Cardiac fibroblast (primary cell): ENCODE measurements around the gene KCP.
"Not testable (repeated sequence)": the region's sequence is repeated elsewhere in the genome, so short reads cannot be mapped to it uniquely, and the experiment has no call there.

Experiments used
- DNase-seq, 2 donors: peaks; one replicate each; pipeline versions ENCODE4 v3.0.0 to v3.0.0-alpha.2; 2010; ENCODE audit warnings: low read depth in 2 of 2
- H3K4me3 ChIP-seq, 2 donors: replicated peaks in 1 of 2; 1 replicate in 1 of 2; 2 replicates in 1 of 2; pipeline ENCODE4 v1.5.1; 2011; ENCODE audit warnings: low read depth in 2 of 2, low read length in 2 of 2, mild to moderate bottlenecking in 2 of 2, moderate library complexity in 1 of 2
- TF ChIP-seq, protein P1 (sequence below): IDR thresholded peaks from one replicate; pipeline ENCODE4 v1.5.1; 2011; ENCODE audit warnings: low read depth, mild to moderate bottlenecking, low read length, inconsistent platforms

The KCP gene

DNA sequence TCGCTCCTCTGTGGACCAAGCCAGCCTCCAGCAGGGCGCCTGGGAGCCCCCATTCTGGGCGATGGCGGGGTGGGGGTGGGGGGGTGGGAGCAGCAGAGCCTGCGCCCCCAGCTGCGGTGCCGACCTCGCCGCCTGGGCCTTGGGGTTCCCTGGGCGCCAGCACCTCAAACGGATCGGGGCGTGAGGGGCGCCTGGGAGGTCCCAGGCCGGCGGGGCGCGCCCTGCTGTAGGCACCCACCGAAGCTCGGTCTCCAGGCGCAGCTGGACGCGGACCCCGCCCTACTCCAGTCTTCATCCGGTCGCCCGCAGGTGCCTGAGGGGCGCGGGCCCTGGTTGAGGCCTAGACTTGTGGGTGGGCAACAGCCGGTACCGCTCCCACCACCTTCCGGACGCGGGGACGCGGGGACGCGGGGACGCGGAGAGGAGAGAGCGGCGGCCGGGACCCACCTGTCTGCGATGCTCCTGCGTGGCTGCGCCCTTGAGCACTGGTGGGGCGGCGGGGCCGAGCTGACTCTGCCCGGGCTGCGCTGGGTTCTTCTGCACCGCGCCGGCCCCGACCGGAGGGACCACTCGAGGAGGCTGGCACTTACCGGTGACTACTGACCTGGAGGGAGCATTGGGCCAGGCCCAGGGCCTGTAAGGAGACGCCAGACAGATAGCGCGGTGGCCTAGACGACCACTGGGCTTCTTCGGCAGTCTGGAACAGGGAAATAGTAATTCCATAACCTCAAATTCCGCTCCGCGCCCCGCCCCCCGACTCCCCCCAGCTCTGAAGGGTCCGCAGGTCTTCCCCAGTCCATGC lies 5.5 kb upstream of the KCP start:
- no peak overlapping the region for H3K4me3 ChIP-seq
- TF ChIP-seq, protein P1, sequence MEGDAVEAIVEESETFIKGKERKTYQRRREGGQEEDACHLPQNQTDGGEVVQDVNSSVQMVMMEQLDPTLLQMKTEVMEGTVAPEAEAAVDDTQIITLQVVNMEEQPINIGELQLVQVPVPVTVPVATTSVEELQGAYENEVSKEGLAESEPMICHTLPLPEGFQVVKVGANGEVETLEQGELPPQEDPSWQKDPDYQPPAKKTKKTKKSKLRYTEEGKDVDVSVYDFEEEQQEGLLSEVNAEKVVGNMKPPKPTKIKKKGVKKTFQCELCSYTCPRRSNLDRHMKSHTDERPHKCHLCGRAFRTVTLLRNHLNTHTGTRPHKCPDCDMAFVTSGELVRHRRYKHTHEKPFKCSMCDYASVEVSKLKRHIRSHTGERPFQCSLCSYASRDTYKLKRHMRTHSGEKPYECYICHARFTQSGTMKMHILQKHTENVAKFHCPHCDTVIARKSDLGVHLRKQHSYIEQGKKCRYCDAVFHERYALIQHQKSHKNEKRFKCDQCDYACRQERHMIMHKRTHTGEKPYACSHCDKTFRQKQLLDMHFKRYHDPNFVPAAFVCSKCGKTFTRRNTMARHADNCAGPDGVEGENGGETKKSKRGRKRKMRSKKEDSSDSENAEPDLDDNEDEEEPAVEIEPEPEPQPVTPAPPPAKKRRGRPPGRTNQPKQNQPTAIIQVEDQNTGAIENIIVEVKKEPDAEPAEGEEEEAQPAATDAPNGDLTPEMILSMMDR, result no peak
- DNase-seq, result no peak

DNA sequence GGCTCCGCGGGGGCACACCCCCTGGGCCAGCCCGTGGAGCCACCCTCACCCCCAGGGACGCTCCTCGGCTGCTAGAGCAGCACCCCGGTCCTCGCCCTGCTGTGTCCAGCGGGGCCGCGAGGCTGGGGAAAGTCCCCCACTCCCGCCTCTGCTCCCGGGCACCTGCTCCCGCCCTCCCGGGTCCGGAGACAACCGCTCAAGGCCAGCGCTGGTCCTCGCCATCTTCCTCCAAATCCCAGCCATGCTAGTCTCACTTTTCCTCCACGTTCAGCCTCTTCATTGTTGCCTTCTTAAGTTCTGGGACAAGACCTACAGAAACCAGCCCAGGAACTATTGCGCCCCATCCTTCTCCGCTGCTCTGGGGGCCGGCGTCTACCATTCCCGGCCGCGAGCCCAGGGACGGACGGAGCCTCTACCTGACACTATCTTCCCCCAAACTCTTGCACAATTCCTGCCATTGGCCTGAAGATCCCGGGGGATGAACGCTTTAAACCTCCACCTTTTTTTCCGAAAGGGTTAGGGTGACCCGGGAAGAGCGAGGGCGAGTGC lies 4.8 kb upstream of the KCP start:
- TF ChIP-seq, protein P1, result no peak
- peak overlapping the region in 1 of 2 donors; percentile 26 for H3K4me3 ChIP-seq
- no peak for DNase-seq

- H3K4me3 ChIP-seq, result no peak overlapping the region
- TF ChIP-seq, protein P1, result no peak
- DNase-seq, result no peak
Measured at GRCh38 chr7:128914566-128915151, 4.2 kb upstream of the KCP start.

GRCh38 chr7:128913870-128914565 lies 3.5 kb upstream of the KCP start:
- no peak overlapping the region for H3K4me3 ChIP-seq
- TF ChIP-seq, protein P1, result no peak
- DNase-seq, result no peak

- not testable (repeated sequence) for H3K4me3 ChIP-seq, DNase-seq
Measured at GRCh38 chr7:128912709-128913495, 2.4 kb upstream of the KCP start.

GRCh38 chr7:128912281-128912680 lies 1.8 kb upstream of the KCP start:
- DNase-seq, result no peak
- TF ChIP-seq, protein P1, result no peak
- H3K4me3 ChIP-seq, result no peak overlapping the region
